ENCODE data around the gene MYCT1.

MYCT1 gene

DNA sequence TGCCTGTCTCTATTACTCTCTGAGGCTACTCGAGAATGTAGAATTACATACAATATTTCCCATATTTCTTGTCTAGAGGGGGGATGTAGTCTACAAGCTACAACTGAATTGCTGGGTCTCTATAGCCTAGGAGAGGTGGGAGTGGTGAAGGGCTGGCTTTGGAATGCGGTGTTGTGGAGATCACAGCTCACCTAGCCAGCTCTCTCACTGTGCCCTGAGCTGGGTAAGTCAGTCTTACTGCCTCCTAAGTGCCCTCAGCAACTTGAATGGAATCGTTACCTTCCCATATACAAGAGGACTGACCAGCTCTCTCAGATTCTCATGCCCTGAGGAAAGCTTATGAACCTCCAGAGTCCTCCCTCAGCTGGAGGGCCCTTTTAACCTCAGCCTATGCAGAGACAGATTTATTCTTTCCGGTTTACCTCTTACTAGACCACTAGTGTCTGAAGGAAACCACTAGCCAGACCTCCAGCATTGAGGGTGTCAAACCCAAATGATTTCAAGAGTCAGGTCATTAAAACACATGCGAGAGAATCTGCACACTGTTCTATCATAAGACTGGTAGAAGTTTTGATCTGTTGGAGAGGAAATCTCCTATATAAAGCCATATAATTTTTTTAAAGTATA lies 73.5 kb downstream of the MYCT1 start:
- H3K9me3 ChIP-seq = no peaks in the 10 kb centered on the region
- peaks cover 16% of the 10 kb centered on the region for H3K4me1 ChIP-seq
- no peak for DNase-seq
- H3K36me3 ChIP-seq = no peaks in the 10 kb centered on the region
- no peaks in the 10 kb centered on the region for H3K27me3 ChIP-seq
- no peak overlapping the region for H3K4me3 ChIP-seq (ENCODE audit: low read depth, low read length)
- TF ChIP-seq CTCF (IDR thresholded peaks at IDR 0.05; ENCODE audit: low read depth, low read length) = no peak

Data from BE2C (cell line).